Measurements from ENCODE around the gene PRR18. TPM values are rescaled to one million over a fixed set of nuclear protein-coding genes. Genes with fewer than 3 reads are reported as not detected.
A peak's percentile ranks its signal among the peaks of the same experiment; 100 is the strongest.

Gene PRR18
- total and polyA plus RNA-seq, 2 of the 13 experiments (the other 11 are each of a cell fraction or from before 2014, with no cell fraction given): 0.04 TPM

DNA sequence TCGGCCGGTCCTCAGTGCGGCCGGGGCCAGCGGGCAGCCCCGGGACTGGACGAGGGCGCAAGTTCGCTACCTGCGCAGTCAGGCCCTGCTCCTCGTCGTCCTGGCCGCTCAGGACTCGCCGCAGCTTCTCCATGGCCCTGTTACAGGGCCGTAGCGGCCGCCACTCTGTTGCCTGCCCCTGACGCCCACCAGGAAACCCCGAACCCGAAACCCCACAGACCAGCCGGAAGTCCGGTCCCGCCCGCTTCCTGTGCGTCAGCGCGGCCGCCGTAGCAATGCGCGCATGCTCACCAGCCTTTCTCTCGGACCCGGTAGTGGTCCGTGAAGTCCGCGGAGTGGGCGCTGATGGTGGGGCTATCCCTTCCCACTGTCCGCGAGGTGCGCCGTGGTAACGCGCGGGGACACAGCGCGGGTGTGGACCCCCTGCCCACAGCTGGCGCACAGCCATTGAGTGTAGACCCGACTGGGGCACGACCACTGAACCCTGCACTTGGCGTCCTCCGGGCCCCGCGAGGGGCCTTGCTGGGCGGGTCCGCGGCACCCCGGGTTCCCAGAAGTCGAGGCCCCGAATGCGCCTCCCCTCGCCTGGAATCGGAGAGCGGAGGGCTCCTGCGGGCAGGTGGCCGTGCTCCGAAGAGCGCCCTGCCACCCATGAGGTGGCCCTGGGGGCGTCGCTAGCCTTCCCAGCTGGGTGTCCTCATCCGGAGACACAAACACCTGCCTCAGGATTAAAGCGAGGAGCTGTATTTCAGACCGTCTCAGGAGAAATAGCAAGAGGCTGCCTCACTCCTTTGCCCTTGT lies 34.4 kb upstream of the PRR18 start, which contains the start of gene SFT2D1 (continued):
- TF ChIP-seq, protein P1, sequence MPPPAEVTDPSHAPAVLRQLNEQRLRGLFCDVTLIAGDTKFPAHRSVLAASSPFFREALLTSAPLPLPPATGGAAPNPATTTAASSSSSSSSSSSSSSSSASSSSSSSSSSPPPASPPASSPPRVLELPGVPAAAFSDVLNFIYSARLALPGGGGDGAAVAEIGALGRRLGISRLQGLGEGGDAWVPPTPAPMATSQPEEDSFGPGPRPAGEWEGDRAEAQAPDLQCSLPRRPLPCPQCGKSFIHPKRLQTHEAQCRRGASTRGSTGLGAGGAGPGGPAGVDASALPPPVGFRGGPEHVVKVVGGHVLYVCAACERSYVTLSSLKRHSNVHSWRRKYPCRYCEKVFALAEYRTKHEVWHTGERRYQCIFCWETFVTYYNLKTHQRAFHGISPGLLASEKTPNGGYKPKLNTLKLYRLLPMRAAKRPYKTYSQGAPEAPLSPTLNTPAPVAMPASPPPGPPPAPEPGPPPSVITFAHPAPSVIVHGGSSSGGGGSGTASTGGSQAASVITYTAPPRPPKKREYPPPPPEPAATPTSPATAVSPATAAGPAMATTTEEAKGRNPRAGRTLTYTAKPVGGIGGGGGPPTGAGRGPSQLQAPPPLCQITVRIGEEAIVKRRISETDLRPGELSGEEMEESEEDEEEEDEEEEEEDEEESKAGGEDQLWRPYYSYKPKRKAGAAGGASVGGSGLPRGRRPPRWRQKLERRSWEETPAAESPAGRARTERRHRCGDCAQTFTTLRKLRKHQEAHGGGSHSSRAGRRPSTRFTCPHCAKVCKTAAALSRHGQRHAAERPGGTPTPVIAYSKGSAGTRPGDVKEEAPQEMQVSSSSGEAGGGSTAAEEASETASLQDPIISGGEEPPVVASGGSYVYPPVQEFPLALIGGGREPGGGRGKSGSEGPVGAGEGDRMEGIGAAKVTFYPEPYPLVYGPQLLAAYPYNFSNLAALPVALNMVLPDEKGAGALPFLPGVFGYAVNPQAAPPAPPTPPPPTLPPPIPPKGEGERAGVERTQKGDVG (CRISPR knock-in tag; IDR thresholded peaks at IDR 0.05; ENCODE audit: borderline replicate concordance): peak; percentile 91
- TF ChIP-seq ZNF674 (CRISPR knock-in tag; IDR thresholded peaks at IDR 0.05; ENCODE audit: low read depth) (0 out of 2 replicates have a peak, but pooled peaks have one; percentile 31), ZKSCAN1 (IDR thresholded peaks at IDR 0.05; ENCODE audit: low read length) (no peak), ZNF891 (CRISPR knock-in tag; IDR thresholded peaks at IDR 0.05) (peak; percentile 95), RNF2 (conservative IDR thresholded peaks at IDR 0.05; ENCODE audit: low read depth) (peak; percentile 86), POGK (CRISPR knock-in tag; conservative IDR thresholded peaks at IDR 0.05) (peak; percentile 99), ZFX (CRISPR knock-in tag; IDR thresholded peaks at IDR 0.05; ENCODE audit: low read depth) (peak; percentile 95), NCOR1 (IDR thresholded peaks at IDR 0.05; ENCODE audit: borderline replicate concordance, low read length) (peak; percentile 33; the same call in 1 of the 2 replicates), MED1 (CRISPR knock-in tag; IDR thresholded peaks at IDR 0.05) (peak; percentile 78), ZC3H13 (CRISPR knock-in tag; IDR thresholded peaks at IDR 0.05) (peak; percentile 95; the same call in 1 of the 2 replicates), ZNF343 (CRISPR knock-in tag; IDR thresholded peaks at IDR 0.05) (peak; percentile 79; the same call in 1 of the 2 replicates), ZSCAN30 (CRISPR knock-in tag; IDR thresholded peaks at IDR 0.05) (peak; percentile 33; the same call in 1 of the 2 replicates), SAFB2 (CRISPR knock-in tag; IDR thresholded peaks at IDR 0.05; ENCODE audit: borderline replicate concordance, low read depth) (peak; percentile 91), AKAP8 (CRISPR knock-in tag; IDR thresholded peaks at IDR 0.05) (no peak), TSC22D2 (CRISPR knock-in tag; IDR thresholded peaks at IDR 0.05; ENCODE audit: borderline replicate concordance) (peak; percentile 95), REXO4 (CRISPR knock-in tag; IDR thresholded peaks at IDR 0.05; ENCODE audit: borderline replicate concordance) (no peak), KLF13 (CRISPR knock-in tag; IDR thresholded peaks at IDR 0.05) (no peak; the same call in 1 of the 2 replicates), TFDP1 (CRISPR knock-in tag; IDR thresholded peaks at IDR 0.05; ENCODE audit: borderline replicate concordance) (peak; percentile 47; the same call in 1 of the 2 replicates), REL (CRISPR knock-in tag; conservative IDR thresholded peaks at IDR 0.05) (peak; percentile 97), ZBTB3 (CRISPR knock-in tag; IDR thresholded peaks at IDR 0.05; ENCODE audit: borderline replicate concordance, low read depth) (peak; percentile 89; the same call in 1 of the 2 replicates)

Measured in HepG2 (cell line).